H1 (cell line): ENCODE results near the gene CTRL. TPM values are rescaled to one million over a fixed set of nuclear protein-coding genes. Genes with fewer than 3 reads are reported as not detected.

Experiments
- CREB1 ChIP-seq: IDR thresholded peaks from 2 replicates; pipeline ENCODE4 v1.6.1; 2012; ENCODE audit warnings: inconsistent platforms
- KDM4A ChIP-seq: IDR thresholded peaks from one replicate; pipeline ENCODE4 v1.7.1; 2012; ENCODE audit warnings: low read depth, mild to moderate bottlenecking, moderate library complexity, low read length, inconsistent platforms; ENCODE audit not compliant: severe bottlenecking
- POLR2A ChIP-seq, 2 experiments: IDR thresholded peaks; 1 replicate in 1 of 2; 2 replicates in 1 of 2; pipeline ENCODE4 v1.6.1; 2011; ENCODE audit warnings: low read depth in 2 of 2, low read length in 2 of 2, mild to moderate bottlenecking in 2 of 2; ENCODE audit errors: control extremely low read depth in 1 of 2
- SAP30 ChIP-seq: fragments of 300-600 bp; sonication (generic); IDR thresholded peaks from 2 replicates; pipeline ENCODE4 v1.7.1; 2012; ENCODE audit warnings: low read length, moderate library complexity, mild to moderate bottlenecking, inconsistent platforms; ENCODE audit not compliant: insufficient read depth, insufficient replicate concordance
- SRF ChIP-seq: IDR thresholded peaks from 2 replicates; pipeline ENCODE4 v1.6.1; 2011; ENCODE audit warnings: mild to moderate bottlenecking, low read depth, low read length, moderate library complexity
- TEAD4 ChIP-seq: IDR thresholded peaks from 2 replicates; pipeline ENCODE4 v1.6.1; 2012; ENCODE audit warnings: low read depth, low read length, inconsistent platforms, mixed read lengths
- YY1 ChIP-seq: IDR thresholded peaks from 2 replicates; pipeline ENCODE4 v1.6.1; 2011; ENCODE audit warnings: low read depth, mild to moderate bottlenecking, low read length
- polyA plus RNA-seq, 7 experiments: library from polyadenylated mRNA; depleted of rRNA in 3 of 7; stranded (reverse) in 5 of 7; unstranded in 2 of 7; fragments of >200 nt in 5 of 7; fragments of 200-250 nt in 2 of 7; gene quantifications; 1 replicate in 5 of 7; 2 replicates in 1 of 7; 4 replicates in 1 of 7; pipeline versions ENCODE4 v1.2.1 to v1.2.3, GENCODE V29; 2011 to 2013; ENCODE audit warnings: missing spikeins in 2 of 7, mixed read lengths in 2 of 7
- total RNA-seq: library from RNA; stranded (reverse); fragmentation: NEBNext Ultra II Directional; extraction: Animal tissue kit (Norgen Biotek cat#: 25700); gene quantifications from 2 replicates; pipeline ENCODE4 v1.2.1, GENCODE V29; 2021
- TF ChIP-seq, protein P1 (sequence below): fragments of 300-600 bp; sonication (generic); IDR thresholded peaks from 2 replicates; pipeline ENCODE4 v1.7.1; 2012; ENCODE audit warnings: low read length, moderate library complexity, mild to moderate bottlenecking, inconsistent platforms; ENCODE audit not compliant: insufficient replicate concordance
- TF ChIP-seq, protein P2 (sequence below): IDR thresholded peaks from 2 replicates; pipeline ENCODE4 v1.6.1; 2012; ENCODE audit warnings: inconsistent platforms

CTRL gene
- total and polyA plus RNA-seq, 2 of the 8 experiments (the other 6 are each of a cell fraction or from before 2014, with no cell fraction given) = 1.7 to 4.2 TPM

DNA sequence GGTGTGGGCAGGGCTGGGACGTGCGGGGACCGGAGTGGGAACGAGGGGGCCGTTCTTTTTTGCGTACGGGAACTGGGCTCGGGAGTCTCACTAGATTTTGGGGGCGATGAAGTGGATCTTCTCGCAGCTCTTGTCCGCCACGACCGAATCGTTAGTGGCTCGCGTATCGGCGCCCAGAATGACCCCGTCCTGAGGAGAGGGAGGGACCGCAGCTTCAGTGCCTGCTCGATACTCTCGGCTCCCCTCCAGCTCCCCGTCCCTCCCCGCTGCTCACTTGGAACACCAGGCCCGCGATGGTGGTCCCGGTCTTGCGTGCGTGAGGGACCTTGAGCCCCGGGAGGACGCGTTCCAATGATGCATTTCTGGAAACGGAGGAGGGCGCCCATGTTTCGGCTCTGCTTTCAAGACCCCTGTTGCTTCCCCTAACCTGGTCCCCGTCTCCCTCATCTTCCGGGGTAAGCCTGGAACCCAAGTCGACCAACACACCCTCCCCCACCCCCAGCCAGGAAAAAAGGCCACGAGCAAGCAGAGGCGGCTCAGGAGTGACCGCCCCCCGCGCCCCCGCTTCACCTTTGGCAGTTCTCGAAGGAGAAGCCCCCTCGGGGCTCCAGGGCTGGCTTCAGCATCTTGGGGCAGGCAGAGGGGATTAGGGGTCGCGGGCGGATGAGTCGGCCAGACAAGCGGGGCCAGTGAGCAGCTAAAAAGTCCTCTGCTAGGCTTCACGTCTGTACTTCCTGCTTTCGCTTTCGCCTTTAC is 4.6 kb upstream of the CTRL start, which contains the start of gene PSMB10 (continued):
- TF ChIP-seq, protein P1, sequence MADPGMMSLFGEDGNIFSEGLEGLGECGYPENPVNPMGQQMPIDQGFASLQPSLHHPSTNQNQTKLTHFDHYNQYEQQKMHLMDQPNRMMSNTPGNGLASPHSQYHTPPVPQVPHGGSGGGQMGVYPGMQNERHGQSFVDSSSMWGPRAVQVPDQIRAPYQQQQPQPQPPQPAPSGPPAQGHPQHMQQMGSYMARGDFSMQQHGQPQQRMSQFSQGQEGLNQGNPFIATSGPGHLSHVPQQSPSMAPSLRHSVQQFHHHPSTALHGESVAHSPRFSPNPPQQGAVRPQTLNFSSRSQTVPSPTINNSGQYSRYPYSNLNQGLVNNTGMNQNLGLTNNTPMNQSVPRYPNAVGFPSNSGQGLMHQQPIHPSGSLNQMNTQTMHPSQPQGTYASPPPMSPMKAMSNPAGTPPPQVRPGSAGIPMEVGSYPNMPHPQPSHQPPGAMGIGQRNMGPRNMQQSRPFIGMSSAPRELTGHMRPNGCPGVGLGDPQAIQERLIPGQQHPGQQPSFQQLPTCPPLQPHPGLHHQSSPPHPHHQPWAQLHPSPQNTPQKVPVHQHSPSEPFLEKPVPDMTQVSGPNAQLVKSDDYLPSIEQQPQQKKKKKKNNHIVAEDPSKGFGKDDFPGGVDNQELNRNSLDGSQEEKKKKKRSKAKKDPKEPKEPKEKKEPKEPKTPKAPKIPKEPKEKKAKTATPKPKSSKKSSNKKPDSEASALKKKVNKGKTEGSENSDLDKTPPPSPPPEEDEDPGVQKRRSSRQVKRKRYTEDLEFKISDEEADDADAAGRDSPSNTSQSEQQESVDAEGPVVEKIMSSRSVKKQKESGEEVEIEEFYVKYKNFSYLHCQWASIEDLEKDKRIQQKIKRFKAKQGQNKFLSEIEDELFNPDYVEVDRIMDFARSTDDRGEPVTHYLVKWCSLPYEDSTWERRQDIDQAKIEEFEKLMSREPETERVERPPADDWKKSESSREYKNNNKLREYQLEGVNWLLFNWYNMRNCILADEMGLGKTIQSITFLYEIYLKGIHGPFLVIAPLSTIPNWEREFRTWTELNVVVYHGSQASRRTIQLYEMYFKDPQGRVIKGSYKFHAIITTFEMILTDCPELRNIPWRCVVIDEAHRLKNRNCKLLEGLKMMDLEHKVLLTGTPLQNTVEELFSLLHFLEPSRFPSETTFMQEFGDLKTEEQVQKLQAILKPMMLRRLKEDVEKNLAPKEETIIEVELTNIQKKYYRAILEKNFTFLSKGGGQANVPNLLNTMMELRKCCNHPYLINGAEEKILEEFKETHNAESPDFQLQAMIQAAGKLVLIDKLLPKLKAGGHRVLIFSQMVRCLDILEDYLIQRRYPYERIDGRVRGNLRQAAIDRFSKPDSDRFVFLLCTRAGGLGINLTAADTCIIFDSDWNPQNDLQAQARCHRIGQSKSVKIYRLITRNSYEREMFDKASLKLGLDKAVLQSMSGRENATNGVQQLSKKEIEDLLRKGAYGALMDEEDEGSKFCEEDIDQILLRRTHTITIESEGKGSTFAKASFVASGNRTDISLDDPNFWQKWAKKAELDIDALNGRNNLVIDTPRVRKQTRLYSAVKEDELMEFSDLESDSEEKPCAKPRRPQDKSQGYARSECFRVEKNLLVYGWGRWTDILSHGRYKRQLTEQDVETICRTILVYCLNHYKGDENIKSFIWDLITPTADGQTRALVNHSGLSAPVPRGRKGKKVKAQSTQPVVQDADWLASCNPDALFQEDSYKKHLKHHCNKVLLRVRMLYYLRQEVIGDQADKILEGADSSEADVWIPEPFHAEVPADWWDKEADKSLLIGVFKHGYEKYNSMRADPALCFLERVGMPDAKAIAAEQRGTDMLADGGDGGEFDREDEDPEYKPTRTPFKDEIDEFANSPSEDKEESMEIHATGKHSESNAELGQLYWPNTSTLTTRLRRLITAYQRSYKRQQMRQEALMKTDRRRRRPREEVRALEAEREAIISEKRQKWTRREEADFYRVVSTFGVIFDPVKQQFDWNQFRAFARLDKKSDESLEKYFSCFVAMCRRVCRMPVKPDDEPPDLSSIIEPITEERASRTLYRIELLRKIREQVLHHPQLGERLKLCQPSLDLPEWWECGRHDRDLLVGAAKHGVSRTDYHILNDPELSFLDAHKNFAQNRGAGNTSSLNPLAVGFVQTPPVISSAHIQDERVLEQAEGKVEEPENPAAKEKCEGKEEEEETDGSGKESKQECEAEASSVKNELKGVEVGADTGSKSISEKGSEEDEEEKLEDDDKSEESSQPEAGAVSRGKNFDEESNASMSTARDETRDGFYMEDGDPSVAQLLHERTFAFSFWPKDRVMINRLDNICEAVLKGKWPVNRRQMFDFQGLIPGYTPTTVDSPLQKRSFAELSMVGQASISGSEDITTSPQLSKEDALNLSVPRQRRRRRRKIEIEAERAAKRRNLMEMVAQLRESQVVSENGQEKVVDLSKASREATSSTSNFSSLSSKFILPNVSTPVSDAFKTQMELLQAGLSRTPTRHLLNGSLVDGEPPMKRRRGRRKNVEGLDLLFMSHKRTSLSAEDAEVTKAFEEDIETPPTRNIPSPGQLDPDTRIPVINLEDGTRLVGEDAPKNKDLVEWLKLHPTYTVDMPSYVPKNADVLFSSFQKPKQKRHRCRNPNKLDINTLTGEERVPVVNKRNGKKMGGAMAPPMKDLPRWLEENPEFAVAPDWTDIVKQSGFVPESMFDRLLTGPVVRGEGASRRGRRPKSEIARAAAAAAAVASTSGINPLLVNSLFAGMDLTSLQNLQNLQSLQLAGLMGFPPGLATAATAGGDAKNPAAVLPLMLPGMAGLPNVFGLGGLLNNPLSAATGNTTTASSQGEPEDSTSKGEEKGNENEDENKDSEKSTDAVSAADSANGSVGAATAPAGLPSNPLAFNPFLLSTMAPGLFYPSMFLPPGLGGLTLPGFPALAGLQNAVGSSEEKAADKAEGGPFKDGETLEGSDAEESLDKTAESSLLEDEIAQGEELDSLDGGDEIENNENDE = no peak
- TF ChIP-seq POLR2A (IDR thresholded peaks at IDR 0.05; ENCODE audit: control extremely low read depth in 1 of 2, low read depth in 2 of 2, low read length in 2 of 2) = peak in 1 of 2 experiments; percentile 4; a peak in 2 of 3 replicates
- peak; percentile 11 for TF ChIP-seq SAP30
- 0 out of 2 replicates have a peak, but pooled peaks have one; percentile 19 for TF ChIP-seq YY1
- TF ChIP-seq, protein P2, sequence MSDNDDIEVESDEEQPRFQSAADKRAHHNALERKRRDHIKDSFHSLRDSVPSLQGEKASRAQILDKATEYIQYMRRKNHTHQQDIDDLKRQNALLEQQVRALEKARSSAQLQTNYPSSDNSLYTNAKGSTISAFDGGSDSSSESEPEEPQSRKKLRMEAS = no peak
- TF ChIP-seq TEAD4 = no peak
- TF ChIP-seq CREB1 = no peak; the same call in 1 of the 2 replicates
- TF ChIP-seq KDM4A = peak; percentile 82
- TF ChIP-seq SRF = no peak
